B cell (primary cell): ENCODE results near the gene ZBED2.

Experiments used
- CTCF ChIP-seq: fragments of 200-600 bp; IDR thresholded peaks from one replicate; pipeline ENCODE4 v1.8.0; 2022; ENCODE audit warnings: antibody characterized with exemption, mild to moderate bottlenecking
- EZH2 ChIP-seq: IDR thresholded peaks from 2 replicates; pipeline ENCODE4 v1.6.1; 2012; ENCODE audit warnings: borderline replicate concordance, low read depth, mild to moderate bottlenecking, moderate library complexity, low read length; ENCODE audit not compliant: insufficient read depth, poor library complexity, severe bottlenecking

GRCh38 chr3:111577798-111578685, 17.1 kb downstream of the ZBED2 start:
- TF ChIP-seq CTCF, result peak; percentile 55
- no peak for TF ChIP-seq EZH2
